HG02623 (cell line): ENCODE measurements around the gene USPL1.
"Not testable (repeated sequence)": the region's sequence is repeated elsewhere in the genome, so short reads cannot be mapped to it uniquely, and the experiment has no call there.

Experiments used
- ATAC-seq: cut with Tn5 transposase; IDR thresholded peaks from one replicate; pipeline ENCODE4 v1.9.1; 2021; ENCODE audit warnings: moderate library complexity; ENCODE audit not compliant: unreplicated experiment

Gene USPL1

DNA sequence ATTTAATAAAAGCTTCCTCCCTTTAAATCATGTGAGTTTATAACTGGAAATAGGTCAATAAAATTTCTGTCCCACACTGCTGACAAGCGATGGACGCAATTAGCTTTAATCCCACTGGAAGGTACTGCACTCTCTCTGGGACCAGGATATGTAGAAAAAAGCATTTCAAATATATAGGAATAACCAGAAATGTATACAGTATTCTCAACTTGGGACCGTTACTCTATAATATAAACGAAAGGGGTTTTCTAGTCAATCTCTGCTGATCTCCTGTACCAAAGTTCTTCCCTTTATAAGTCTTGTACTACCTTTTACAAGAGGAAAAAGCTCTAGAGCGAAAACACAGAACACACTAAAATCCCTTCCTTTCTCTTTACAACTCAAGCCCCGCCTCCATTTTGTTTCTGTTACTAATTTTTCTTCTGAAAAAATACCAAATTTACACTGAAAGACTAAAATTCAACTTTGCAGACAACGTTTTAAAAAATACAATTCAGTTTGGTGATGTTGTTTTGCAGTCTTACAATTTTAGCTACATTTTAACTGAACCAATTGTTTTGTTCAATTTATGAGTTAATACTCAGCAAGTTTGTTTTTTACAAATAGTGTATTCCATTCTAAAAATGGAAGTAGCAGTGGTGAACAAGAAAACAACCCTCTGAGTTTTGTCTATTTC is 1.7 kb upstream of the USPL1 start:
- no peak for ATAC-seq

GRCh38 chr13:30616927-30617314 is 799 bp upstream of the USPL1 start:
- peak; percentile 16 for ATAC-seq

GRCh38 chr13:30618186-30618929 is 638 bp downstream of the USPL1 start:
- ATAC-seq: no peak

DNA sequence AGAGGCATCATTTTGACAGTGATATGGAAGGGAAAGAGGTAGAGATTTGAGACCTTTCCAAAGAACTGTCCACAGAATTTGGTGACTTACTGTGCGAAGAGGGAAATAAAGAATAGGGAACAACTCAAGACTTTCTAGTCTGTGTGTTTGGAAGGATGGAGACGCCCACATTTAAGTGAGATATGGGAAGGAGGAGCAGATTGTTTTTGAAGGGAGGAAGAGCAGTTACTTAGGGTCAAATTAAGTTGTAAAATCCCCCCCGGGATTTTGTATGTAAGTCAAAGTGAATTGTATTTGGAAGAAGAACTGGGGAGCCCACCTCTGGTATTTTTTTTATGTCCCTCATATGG is 1.2 kb downstream of the USPL1 start:
- no peak for ATAC-seq

DNA sequence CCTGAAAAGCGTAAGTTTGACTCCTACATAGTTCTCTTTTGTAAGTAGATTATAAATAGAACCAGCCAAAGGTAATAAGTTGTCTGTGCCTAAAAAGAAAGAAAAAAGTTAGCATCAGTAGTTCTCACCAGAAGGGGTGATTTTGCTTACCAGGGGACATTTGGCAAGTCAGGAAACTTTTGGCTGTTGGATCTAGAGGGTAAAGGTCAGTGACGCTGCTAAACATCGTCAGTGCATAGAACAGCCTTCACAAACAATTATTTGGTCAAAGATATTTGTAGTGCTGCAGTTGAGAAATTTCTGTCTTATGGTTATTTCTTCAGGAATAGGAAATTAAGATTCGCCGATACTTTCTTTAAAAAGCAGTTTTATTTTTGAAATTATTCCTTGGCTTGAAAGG is 2.0 kb downstream of the USPL1 start:
- ATAC-seq: no peak

GRCh38 chr13:30620941-30621340 is 3.2 kb downstream of the USPL1 start:
- no peak for ATAC-seq

DNA sequence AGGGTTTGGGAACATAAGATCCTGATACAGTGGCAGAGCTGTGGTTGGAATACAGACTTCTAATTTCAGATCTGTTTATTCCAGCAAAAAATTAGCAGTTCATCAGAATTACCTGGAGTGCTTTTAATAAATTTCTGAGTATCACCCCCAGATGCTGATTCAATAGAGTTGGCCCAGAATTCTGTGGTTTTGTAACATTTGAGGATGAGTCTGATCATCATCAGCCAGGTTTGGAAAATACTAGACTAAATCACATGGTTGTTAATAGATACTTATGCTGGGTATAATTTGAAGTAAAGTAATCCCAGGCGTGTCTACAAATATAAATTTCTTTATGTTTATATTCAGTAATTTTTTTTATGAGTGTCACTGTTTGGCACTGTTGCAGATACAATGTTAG is 4.8 kb downstream of the USPL1 start:
- no peak for ATAC-seq

GRCh38 chr13:30623392-30623791 is 5.7 kb downstream of the USPL1 start:
- no peak for ATAC-seq

- ATAC-seq: no peak
Measured at GRCh38 chr13:30624630-30625029, 6.9 kb downstream of the USPL1 start.

DNA sequence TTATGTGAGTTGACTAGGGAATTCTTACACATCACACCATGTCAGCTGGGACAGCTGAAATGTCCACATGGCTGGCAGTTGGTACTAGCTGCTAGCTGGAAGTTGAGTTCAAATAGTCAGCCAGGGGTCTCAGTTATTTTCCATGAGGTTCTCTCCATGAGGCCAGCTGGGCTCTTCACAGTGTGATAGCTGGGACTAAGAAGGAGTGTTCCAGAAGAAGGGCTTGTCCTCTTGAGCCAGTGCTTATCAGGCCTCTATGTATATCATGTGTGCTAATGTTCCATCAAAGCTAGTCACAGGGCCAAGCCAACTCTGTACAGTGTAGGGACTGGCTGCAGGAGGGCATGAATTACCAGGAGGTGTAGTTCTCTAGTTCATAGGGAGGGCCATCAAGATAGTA is 11.8 kb downstream of the USPL1 start:
- no peak for ATAC-seq

DNA sequence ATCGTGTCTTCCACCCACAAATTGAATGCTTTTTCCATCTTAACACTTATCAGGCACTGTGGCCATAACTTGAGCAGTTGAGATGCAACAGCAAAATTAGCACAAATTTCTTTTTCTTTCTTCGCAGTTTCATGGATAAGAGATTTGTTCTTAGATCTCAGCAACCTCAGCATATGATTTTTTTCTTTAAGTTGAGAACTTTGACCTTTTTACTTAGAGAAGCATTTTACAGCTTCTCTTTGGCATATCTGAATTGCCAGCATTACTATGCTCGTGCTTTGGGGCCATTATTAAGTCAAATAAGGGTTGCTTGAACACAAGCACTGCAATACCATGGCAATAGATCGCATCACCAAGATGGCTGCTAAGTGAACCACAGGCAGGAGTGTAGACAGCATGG is 16.1 kb downstream of the USPL1 start:
- ATAC-seq: no peak

DNA sequence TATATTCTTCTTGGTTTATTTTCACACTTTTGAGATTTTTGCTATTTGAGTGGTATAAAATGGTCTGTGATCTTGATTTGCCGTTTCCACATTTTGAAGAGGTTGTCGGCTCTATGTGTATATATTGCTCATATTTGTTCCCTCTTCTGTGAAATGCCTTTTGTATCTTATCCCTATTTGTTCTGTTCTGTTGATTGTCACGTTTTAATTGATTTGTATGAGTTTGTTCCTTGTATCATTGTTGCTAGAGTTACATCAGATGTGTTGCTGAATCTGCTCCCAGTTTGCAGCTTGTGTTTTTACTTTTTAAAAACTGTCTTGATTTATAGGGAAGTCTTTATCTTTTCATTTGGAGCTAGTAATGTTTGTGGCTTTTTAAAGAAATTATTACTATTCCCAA is 17.1 kb downstream of the USPL1 start:
- no peak for ATAC-seq

- ATAC-seq: no peak
Measured at GRCh38 chr13:30638301-30638700, 20.6 kb downstream of the USPL1 start.

- ATAC-seq: no peak
Measured at GRCh38 chr13:30639671-30640070, 22.0 kb downstream of the USPL1 start.

DNA sequence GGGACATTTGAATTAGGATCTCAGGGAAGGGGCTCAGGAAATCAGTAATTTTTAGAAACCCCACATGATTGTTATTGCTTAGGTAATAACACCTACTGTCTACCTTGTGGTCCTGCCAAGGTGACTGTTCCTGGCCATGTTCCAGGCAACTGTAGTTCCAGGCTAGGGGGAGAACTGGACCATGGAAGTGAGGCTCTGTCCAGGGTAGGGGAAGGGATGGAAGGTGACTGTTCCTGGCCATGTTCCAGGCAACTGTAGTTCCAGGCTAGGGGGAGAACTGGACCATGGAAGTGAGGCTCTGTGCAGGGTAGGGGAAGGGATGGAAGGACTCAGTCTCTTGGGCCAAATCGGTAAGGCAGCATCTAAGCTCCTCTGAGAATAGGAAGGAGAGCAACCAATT is 23.5 kb downstream of the USPL1 start:
- ATAC-seq: not testable (repeated sequence)

- no peak for ATAC-seq
Measured at GRCh38 chr13:30645629-30646028, 27.9 kb downstream of the USPL1 start.

DNA sequence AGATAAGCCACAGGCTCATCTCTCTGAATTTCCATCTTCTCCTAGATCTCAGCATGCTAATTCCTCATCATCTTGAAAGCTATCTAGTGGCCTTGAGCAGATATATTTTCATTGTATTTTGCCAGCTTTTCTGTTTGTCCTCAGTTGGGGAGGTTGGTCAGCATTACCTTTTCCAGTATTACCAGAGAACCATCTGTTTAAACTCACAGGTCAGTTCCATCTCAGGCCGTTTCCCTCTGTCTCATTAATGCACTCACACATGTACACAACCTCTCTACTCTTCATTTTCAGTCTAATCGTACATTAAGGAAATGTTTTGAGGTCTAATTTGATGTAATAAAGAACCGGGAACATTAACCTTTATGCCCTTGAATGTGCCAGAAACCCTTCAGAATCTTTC is 29.7 kb downstream of the USPL1 start:
- no peak for ATAC-seq

DNA sequence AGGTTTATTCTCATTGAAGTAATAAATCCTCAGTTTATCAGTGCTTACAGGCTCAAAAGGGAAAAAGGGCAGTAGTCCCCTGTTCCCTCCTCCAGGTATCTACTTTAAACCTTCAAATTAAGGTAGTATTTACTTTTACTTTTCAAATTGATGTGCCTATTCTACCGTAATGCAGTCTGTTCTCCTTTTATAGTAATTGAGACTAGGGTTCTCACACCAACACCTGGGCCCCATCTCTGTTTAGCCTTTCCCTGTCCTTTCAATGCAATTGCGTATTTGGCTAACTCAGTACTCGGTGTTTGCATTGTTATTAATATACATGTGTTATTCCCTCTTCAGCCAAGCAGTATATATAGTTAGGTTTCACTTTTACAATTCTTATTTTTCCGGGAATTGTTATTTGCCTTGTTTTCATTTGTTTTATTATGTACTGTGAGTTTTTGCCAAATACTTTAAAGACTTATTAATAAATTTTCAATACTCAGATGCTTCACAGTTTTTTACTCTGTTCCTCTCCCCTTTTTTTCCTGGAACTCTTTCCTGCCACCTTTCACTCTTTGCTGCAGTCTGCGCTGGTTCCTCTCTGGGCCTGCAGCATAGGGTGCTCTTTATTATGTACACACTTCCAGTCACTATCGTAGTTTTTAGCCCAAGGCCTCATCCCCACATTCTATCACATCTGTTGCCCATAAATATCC is 30.3 kb downstream of the USPL1 start:
- ATAC-seq: no peak

DNA sequence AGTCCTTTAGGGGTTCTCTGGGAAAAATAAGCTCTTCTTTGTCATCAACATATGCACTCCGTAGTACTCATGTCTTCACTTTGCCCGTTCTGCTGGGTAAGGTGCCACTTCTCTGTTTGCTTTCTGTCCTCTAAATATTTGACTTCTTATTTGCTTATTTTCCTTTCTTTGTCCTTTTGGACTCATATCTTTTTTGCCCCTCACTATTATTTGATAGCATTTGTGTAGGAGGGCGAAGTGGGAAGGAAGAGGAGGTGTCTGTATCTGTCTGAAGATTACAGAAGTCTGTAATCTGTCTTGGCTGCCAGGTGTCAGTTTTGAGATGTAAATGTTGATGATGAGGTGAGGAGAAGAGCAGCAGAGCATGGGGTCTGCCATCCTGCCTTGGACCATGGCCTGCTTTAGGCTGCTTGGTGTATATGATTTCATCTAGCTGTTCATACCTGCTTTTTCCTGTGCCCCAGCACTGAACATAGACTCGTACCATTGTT is 30.8 kb downstream of the USPL1 start:
- ATAC-seq: no peak

DNA sequence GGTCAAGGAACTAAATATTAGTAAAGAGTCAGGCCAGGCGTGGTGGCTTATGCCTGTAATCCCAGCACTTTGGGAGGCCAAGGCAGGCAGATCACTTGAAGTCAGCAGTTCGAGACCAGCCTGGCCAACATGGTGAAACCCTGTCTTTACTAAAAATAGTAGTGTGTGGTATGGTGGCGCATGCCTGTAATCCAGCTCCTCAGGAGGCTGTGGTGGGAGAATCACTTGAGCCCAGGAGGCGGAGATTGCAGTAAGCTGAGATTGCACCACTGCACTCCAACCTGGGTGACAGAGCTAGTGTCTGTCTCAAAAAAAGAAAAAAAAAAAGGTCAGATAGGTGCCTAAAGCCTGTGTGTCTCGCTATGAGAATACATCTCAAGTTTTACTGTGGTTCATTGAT is 33.9 kb downstream of the USPL1 start:
- ATAC-seq: not testable (repeated sequence)

DNA sequence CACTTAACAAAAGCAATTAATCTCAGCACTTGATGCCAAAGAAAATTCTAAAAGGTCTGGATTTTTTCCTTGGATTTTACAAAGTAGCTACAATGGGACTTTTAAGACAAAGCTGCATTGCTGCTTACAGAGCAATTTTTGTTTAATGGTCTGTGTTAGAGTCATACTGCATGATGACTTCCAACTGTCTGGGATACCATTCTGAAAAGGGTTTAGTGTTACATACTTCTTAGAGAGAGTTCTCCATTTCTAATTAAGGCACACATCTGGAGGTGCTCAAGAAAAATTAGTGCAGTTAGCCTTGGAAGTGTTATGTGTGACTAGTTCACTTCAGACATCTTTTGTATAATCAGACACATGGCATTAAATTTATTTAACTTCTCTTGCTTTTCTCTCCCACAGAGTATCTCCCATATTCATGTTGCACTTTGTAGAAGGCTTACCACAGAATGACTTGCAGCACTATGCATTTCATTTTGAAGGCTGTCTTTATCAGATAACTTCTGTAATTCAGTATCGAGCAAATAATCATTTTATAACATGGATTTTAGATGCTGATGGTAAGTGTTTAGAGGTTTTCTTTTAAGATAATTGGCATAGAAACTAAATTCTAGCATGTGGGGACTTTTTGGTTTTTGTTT is 35.1 kb downstream of the USPL1 start:
- no peak for ATAC-seq

DNA sequence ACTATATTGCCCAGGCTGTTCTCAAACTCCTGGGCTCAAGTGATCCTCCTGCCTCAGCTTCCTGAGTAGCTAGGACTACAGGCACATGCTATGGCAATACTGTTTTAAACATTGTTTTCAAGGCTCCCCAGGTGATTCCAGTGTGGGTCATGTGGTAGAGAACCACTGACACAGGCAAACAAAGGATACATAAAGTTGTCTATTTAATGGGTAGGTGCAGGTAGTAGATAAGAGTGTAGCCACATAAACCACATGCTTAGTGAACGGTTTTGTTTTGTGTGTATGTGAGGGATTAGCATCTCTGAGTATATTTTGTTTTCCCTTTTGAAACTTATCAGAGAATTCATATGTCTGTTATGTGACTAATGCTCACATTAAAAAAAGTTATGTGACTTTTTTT is 36.7 kb downstream of the USPL1 start:
- ATAC-seq: no peak
